Panc1 (cell line): ENCODE measurements around the gene CLDN2. TPM values are rescaled to one million over a fixed set of nuclear protein-coding genes. Genes with fewer than 3 reads are reported as not detected.

Experiments used
- ATAC-seq: fragments of 200-7000 bp; cut with Tn5 transposase; 2 replicates; pipeline ENCODE4 v1.9.1; 2020; ENCODE audit warnings: mild to moderate bottlenecking, moderate library complexity
- BruUV-seq: library from RNA; stranded (reverse); fragments of 400-500 nt; replicated peaks from 2 replicates; lab custom pipeline; 2021; lab: Mats Ljungman, UMichigan
- CTCF ChIA-PET: fragments of 300-600 bp; sonication (Branson Sonifier 250); formaldehyde crosslinking; loops from one replicate; lab custom pipeline; 2022; ENCODE audit warnings: antibody characterized with exemption; lab: Charles Lee
- POLR2A ChIA-PET: fragments of 300-600 bp; sonication (Branson Sonifier 250); formaldehyde crosslinking; loops from one replicate; lab custom pipeline; 2022; ENCODE audit warnings: antibody characterized with exemption; lab: Charles Lee
- DNase-seq: peaks from one replicate; pipeline ENCODE4 v3.0.0-alpha.2; 2010; ENCODE audit warnings: low read depth, low spot score
- H3K27ac ChIP-seq: 2 replicates; pipeline ENCODE4 v1.5.1; 2011; ENCODE audit warnings: mild to moderate bottlenecking, low read length, inconsistent platforms
- H3K27me3 ChIP-seq: fragments of 200-500 bp; sonication (Bioruptor generic); 2 replicates; pipeline ENCODE4 v1.6.0; 2014; ENCODE audit warnings: low read length, inconsistent platforms; ENCODE audit not compliant: control insufficient read depth, insufficient read depth
- H3K36me3 ChIP-seq: fragments of 200-500 bp; sonication (Bioruptor generic); 2 replicates; pipeline ENCODE4 v1.5.1; 2014; ENCODE audit warnings: inconsistent platforms, mild to moderate bottlenecking, low read length, moderate library complexity; ENCODE audit not compliant: control insufficient read depth, insufficient read depth
- H3K4me1 ChIP-seq: 2 replicates; pipeline ENCODE4 v1.5.1; 2011; ENCODE audit warnings: inconsistent platforms, mild to moderate bottlenecking, low read length, moderate library complexity; ENCODE audit not compliant: control insufficient read depth, insufficient read depth
- H3K4me3 ChIP-seq, 2 experiments: 2 replicates each; pipeline ENCODE4 v1.5.1; 2011 to 2012; ENCODE audit warnings: low read depth in 2 of 2, low read length in 2 of 2, mild to moderate bottlenecking in 2 of 2, inconsistent platforms in 1 of 2, moderate library complexity in 1 of 2
- H3K9me3 ChIP-seq: fragments of 200-500 bp; sonication (Bioruptor generic); 2 replicates; pipeline ENCODE4 v1.5.1; 2014; ENCODE audit warnings: low read depth, mild to moderate bottlenecking, inconsistent platforms, low read length, moderate library complexity; ENCODE audit not compliant: control insufficient read depth, insufficient read depth
- CTCF ChIP-seq: fragments of 450-650 bp; IDR thresholded peaks from 2 replicates; pipeline ENCODE4 v1.5.1; 2017; ENCODE audit warnings: mild to moderate bottlenecking
- POLR2AphosphoS5 ChIP-seq: IDR thresholded peaks from 2 replicates; pipeline ENCODE4 v1.6.1; 2012; ENCODE audit warnings: mild to moderate bottlenecking, low read depth, low read length, moderate library complexity
- REST ChIP-seq, 2 experiments: IDR thresholded peaks; 2 replicates each; pipeline ENCODE4 v1.6.1; 2011 to 2012; ENCODE audit warnings: low read depth in 2 of 2, control low read depth in 1 of 2, low read length in 1 of 2, mild to moderate bottlenecking in 1 of 2, moderate library complexity in 1 of 2; ENCODE audit not compliant: insufficient read depth in 1 of 2
- SIN3A ChIP-seq: IDR thresholded peaks from 2 replicates; pipeline ENCODE4 v1.6.1; 2012; ENCODE audit warnings: low read depth, mild to moderate bottlenecking, low read length, moderate library complexity, borderline replicate concordance; ENCODE audit not compliant: insufficient read depth
- TCF7L2 ChIP-seq: IDR thresholded peaks from 2 replicates; pipeline ENCODE4 v1.6.1; 2011; ENCODE audit warnings: mild to moderate bottlenecking, low read depth, low read length, inconsistent platforms
- in situ Hi-C: cut with HindIII; loops from 2 replicates; pipeline ENCODE4 v1.10.0; 2016; ENCODE audit warnings: low sequenced_read_pairs, low pct_unique_long_range_greater_than_20kb
- intact Hi-C: fragments of 100-400 bp; cut with micrococcal nuclease; formaldehyde crosslinking; loops from one replicate; pipeline ENCODE4 v1.10.0; 2022; ENCODE audit not compliant: unreplicated experiment
- total RNA-seq: library from RNA; stranded (reverse); gene quantifications from one replicate; pipeline ENCODE4 v1.2.1, GENCODE V29; 2021; ENCODE audit not compliant: unreplicated experiment

The CLDN2 gene
- total RNA-seq, 1 experiment from 2014 or later = 0.10 TPM

- Histone ChIP-seq H3K9me3 (no peaks in the 10 kb centered on the region), H3K36me3 (no peaks in the 10 kb centered on the region), H3K4me1 (no peaks in the 10 kb centered on the region), H3K4me3 (no peak overlapping the region), H3K27ac (no peak overlapping the region), H3K27me3 (no peaks in the 10 kb centered on the region)
- TF ChIP-seq SIN3A = no peak
- no peak for TF ChIP-seq REST (IDR thresholded peaks at IDR 0.05; ENCODE audit: insufficient read depth in 1 of 2, low read depth in 2 of 2, low read length in 1 of 2)
- no peak for TF ChIP-seq CTCF
- no peak for TF ChIP-seq TCF7L2
- TF ChIP-seq POLR2AphosphoS5 = no peak
- no TSS peak for BruUV-seq
- no peak for ATAC-seq
- no peak for DNase-seq
- intact Hi-C loops (no loop called here), in situ Hi-C loops (no loop called here)
- POLR2A ChIA-PET = no interaction called here
- CTCF ChIA-PET = no interaction called here
Measured at GRCh38 chrX:106973433-106974149, 53.4 kb downstream of the CLDN2 start.

- in situ Hi-C loops = no loop called here
- DNase-seq (no peak), ATAC-seq (no peak)
- BruUV-seq = no TSS peak
- Histone ChIP-seq H3K36me3 (no peaks in the 10 kb centered on the region), H3K27ac (no peak overlapping the region), H3K9me3 (no peaks in the 10 kb centered on the region), H3K27me3 (no peaks in the 10 kb centered on the region), H3K4me1 (no peaks in the 10 kb centered on the region), H3K4me3 (no peak overlapping the region)
- intact Hi-C loops = no loop called here
- POLR2A ChIA-PET = no interaction called here
- CTCF ChIA-PET = no interaction called here
- TF ChIP-seq TCF7L2 (no peak), CTCF (no peak), SIN3A (no peak), POLR2AphosphoS5 (no peak), REST (IDR thresholded peaks at IDR 0.05; ENCODE audit: insufficient read depth in 1 of 2, low read depth in 2 of 2, low read length in 1 of 2) (no peak)
Measured at GRCh38 chrX:106976416-106976815, 56.2 kb downstream of the CLDN2 start.
